Measurements from ENCODE around the gene RAB11FIP3. TPM values are rescaled to one million over a fixed set of nuclear protein-coding genes. Genes with fewer than 3 reads are reported as not detected.

Gene RAB11FIP3
- total and polyA plus RNA-seq, 9 of the 15 experiments (the other 6 are each of a cell fraction or from before 2014, with no cell fraction given) = 0.46 to 13.1 (median 4.3) TPM

DNA sequence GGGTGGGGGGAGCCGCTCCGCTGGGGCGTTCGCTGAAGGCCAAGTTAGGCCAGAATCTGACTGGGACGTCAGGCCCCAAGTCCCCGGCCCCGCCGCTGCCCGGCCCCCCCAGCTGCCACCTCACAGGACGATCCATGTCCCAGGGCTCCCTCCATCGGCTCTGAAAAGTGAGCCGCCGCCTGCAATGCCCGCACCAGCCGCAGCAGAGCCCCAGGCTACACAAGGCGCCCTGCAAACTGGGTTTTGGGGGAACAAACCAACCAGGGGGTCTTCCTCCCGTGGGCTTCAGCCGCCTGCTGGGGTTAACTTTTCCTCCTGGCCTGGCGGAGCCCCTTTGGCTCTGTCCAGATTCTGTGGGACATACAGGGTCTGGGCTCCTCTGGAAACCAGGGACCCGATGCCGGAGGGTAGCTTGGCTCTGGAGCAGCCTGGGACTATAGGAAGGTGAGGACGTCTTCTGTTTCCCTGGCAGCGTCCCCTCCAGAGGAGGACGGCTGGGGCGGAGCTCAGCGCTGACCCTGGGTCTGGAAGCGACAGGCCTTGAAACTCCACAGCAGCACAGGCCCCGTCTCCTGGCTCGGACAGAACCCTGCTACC lies 27.6 kb upstream of the RAB11FIP3 start (continued):
- TF ChIP-seq, protein P1, sequence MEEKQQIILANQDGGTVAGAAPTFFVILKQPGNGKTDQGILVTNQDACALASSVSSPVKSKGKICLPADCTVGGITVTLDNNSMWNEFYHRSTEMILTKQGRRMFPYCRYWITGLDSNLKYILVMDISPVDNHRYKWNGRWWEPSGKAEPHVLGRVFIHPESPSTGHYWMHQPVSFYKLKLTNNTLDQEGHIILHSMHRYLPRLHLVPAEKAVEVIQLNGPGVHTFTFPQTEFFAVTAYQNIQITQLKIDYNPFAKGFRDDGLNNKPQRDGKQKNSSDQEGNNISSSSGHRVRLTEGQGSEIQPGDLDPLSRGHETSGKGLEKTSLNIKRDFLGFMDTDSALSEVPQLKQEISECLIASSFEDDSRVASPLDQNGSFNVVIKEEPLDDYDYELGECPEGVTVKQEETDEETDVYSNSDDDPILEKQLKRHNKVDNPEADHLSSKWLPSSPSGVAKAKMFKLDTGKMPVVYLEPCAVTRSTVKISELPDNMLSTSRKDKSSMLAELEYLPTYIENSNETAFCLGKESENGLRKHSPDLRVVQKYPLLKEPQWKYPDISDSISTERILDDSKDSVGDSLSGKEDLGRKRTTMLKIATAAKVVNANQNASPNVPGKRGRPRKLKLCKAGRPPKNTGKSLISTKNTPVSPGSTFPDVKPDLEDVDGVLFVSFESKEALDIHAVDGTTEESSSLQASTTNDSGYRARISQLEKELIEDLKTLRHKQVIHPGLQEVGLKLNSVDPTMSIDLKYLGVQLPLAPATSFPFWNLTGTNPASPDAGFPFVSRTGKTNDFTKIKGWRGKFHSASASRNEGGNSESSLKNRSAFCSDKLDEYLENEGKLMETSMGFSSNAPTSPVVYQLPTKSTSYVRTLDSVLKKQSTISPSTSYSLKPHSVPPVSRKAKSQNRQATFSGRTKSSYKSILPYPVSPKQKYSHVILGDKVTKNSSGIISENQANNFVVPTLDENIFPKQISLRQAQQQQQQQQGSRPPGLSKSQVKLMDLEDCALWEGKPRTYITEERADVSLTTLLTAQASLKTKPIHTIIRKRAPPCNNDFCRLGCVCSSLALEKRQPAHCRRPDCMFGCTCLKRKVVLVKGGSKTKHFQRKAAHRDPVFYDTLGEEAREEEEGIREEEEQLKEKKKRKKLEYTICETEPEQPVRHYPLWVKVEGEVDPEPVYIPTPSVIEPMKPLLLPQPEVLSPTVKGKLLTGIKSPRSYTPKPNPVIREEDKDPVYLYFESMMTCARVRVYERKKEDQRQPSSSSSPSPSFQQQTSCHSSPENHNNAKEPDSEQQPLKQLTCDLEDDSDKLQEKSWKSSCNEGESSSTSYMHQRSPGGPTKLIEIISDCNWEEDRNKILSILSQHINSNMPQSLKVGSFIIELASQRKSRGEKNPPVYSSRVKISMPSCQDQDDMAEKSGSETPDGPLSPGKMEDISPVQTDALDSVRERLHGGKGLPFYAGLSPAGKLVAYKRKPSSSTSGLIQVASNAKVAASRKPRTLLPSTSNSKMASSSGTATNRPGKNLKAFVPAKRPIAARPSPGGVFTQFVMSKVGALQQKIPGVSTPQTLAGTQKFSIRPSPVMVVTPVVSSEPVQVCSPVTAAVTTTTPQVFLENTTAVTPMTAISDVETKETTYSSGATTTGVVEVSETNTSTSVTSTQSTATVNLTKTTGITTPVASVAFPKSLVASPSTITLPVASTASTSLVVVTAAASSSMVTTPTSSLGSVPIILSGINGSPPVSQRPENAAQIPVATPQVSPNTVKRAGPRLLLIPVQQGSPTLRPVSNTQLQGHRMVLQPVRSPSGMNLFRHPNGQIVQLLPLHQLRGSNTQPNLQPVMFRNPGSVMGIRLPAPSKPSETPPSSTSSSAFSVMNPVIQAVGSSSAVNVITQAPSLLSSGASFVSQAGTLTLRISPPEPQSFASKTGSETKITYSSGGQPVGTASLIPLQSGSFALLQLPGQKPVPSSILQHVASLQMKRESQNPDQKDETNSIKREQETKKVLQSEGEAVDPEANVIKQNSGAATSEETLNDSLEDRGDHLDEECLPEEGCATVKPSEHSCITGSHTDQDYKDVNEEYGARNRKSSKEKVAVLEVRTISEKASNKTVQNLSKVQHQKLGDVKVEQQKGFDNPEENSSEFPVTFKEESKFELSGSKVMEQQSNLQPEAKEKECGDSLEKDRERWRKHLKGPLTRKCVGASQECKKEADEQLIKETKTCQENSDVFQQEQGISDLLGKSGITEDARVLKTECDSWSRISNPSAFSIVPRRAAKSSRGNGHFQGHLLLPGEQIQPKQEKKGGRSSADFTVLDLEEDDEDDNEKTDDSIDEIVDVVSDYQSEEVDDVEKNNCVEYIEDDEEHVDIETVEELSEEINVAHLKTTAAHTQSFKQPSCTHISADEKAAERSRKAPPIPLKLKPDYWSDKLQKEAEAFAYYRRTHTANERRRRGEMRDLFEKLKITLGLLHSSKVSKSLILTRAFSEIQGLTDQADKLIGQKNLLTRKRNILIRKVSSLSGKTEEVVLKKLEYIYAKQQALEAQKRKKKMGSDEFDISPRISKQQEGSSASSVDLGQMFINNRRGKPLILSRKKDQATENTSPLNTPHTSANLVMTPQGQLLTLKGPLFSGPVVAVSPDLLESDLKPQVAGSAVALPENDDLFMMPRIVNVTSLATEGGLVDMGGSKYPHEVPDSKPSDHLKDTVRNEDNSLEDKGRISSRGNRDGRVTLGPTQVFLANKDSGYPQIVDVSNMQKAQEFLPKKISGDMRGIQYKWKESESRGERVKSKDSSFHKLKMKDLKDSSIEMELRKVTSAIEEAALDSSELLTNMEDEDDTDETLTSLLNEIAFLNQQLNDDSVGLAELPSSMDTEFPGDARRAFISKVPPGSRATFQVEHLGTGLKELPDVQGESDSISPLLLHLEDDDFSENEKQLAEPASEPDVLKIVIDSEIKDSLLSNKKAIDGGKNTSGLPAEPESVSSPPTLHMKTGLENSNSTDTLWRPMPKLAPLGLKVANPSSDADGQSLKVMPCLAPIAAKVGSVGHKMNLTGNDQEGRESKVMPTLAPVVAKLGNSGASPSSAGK (IDR thresholded peaks at IDR 0.05) = no peak
- TF ChIP-seq RBM15 (IDR thresholded peaks at IDR 0.05; ENCODE audit: insufficient read depth, low read length) = no peak
- TF ChIP-seq, protein P2, sequence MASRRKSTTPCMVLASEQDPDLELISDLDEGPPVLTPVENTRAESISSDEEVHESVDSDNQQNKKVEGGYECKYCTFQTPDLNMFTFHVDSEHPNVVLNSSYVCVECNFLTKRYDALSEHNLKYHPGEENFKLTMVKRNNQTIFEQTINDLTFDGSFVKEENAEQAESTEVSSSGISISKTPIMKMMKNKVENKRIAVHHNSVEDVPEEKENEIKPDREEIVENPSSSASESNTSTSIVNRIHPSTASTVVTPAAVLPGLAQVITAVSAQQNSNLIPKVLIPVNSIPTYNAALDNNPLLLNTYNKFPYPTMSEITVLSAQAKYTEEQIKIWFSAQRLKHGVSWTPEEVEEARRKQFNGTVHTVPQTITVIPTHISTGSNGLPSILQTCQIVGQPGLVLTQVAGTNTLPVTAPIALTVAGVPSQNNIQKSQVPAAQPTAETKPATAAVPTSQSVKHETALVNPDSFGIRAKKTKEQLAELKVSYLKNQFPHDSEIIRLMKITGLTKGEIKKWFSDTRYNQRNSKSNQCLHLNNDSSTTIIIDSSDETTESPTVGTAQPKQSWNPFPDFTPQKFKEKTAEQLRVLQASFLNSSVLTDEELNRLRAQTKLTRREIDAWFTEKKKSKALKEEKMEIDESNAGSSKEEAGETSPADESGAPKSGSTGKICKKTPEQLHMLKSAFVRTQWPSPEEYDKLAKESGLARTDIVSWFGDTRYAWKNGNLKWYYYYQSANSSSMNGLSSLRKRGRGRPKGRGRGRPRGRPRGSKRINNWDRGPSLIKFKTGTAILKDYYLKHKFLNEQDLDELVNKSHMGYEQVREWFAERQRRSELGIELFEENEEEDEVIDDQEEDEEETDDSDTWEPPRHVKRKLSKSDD (conservative IDR thresholded peaks at IDR 0.05; ENCODE audit: low read length) = no peak
- no peak for TF ChIP-seq GABPB2 (CRISPR knock-in tag; conservative IDR thresholded peaks at IDR 0.05)
- TF ChIP-seq SLC30A9 (CRISPR knock-in tag; IDR thresholded peaks at IDR 0.05) = no peak
- no peak for TF ChIP-seq XRCC4 (IDR thresholded peaks at IDR 0.05; ENCODE audit: extremely low read depth, insufficient read depth, insufficient read length)
- TF ChIP-seq, protein P3, sequence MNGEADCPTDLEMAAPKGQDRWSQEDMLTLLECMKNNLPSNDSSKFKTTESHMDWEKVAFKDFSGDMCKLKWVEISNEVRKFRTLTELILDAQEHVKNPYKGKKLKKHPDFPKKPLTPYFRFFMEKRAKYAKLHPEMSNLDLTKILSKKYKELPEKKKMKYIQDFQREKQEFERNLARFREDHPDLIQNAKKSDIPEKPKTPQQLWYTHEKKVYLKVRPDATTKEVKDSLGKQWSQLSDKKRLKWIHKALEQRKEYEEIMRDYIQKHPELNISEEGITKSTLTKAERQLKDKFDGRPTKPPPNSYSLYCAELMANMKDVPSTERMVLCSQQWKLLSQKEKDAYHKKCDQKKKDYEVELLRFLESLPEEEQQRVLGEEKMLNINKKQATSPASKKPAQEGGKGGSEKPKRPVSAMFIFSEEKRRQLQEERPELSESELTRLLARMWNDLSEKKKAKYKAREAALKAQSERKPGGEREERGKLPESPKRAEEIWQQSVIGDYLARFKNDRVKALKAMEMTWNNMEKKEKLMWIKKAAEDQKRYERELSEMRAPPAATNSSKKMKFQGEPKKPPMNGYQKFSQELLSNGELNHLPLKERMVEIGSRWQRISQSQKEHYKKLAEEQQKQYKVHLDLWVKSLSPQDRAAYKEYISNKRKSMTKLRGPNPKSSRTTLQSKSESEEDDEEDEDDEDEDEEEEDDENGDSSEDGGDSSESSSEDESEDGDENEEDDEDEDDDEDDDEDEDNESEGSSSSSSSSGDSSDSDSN (IDR thresholded peaks at IDR 0.05; ENCODE audit: borderline replicate concordance in 1 of 2, low read depth in 2 of 2, low read length in 2 of 2) = no peak
- no peak for TF ChIP-seq CBFA2T2 (conservative IDR thresholded peaks at IDR 0.05)
- TF ChIP-seq ZNF75A (CRISPR knock-in tag; IDR thresholded peaks at IDR 0.05) = no peak
- no peak for TF ChIP-seq KLF6 (CRISPR knock-in tag; IDR thresholded peaks at IDR 0.05; ENCODE audit: borderline replicate concordance)
- TF ChIP-seq ZNF24 (IDR thresholded peaks at IDR 0.05) = no peak

Data from K562 (cell line).